Activated CD8-positive, alpha-beta memory T cell treated with anti-CD3 and anti-CD28 coated beads for 36 hours (primary cell): ENCODE results near the gene EEIG2. TPM values are rescaled to one million over a fixed set of nuclear protein-coding genes. Genes with fewer than 3 reads are reported as not detected.

Source experiments
- CTCF ChIA-PET: fragments of 350-600 bp; sonication (Branson Sonifier 250); formaldehyde crosslinking; loops from one replicate; lab custom pipeline; 2021; ENCODE audit warnings: antibody characterized with exemption; lab: Charles Lee
- POLR2A ChIA-PET: fragments of 350-600 bp; sonication (Branson Sonifier 250); formaldehyde crosslinking; loops from one replicate; lab custom pipeline; 2021; ENCODE audit warnings: antibody characterized with exemption; lab: Charles Lee
- total RNA-seq, 2 experiments: library from RNA; stranded (reverse); gene quantifications; one replicate each; pipeline ENCODE4 v1.2.3, GENCODE V29; 2021

EEIG2 gene
- total RNA-seq, 2 experiments from 2014 or later: 13.8 to 14.1 TPM

- ChIA-PET CTCF (interaction anchor here (0.6 kb wide), 1 partner anchor 10 kb away, joined by 3 read pairs; no protein-coding TSS in a partner anchor), POLR2A (no interaction called here)
These were observed 45.7 kb downstream of the EEIG2 start for GRCh38 chr1:108605633-108606032.

DNA sequence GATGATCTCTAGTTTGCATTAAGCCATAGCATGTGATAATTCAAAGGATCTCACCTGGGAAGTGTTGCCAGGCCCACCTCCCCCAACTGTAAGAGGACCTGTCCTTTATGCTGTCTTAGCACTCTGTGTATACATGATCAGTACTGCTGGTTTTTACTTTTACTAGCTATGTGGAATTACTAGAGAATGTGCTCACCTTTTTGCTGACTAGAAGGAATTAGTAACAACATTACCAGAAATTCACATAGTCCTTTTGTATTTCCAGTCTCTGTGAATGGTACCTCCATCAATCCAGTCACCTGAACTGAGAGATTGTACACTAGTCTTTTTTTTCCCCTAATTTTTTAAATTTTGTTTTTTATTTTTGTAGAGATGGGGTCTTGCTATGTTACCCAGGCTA lies 46.6 kb downstream of the EEIG2 start:
- ChIA-PET CTCF (interaction anchor here (0.6 kb wide), 1 partner anchor 9 kb away, joined by 3 read pairs; no protein-coding TSS in a partner anchor), POLR2A (no interaction called here)

DNA sequence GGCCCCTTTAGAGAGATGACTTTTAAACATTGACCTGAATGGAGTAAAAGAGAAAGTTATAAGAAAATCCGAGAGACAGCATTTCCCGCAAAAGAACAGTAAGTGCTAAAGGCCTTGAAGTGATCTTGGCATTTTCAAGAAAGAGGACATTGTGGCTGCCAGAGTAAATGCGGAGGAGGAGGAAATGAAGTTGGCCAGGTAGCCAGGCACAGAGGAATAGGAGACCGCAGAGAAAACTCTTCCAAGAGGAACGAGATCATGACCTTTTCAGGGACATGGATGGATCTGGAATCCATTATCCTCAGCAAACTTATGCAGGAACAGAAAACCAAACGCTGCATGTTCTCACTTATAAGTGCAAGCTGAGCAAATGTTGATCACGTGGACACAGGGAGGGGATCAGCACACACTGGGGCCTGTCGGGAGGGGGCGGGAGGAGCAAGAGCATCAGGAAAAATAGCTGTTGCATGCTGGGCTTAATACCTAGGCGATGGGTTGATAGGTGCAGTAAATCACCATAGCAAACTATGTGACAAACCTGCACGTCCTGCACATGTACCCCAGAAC lies 49.7 kb downstream of the EEIG2 start:
- POLR2A ChIA-PET: no interaction called here
- CTCF ChIA-PET: no interaction called here

Other genes starting within 250 kb of the EEIG2 start
- gene NBPF6, start 109.8 kb upstream of the EEIG2 start, total RNA-seq: not detected
- gene HENMT1, start 101.0 kb downstream of the EEIG2 start, total RNA-seq: 10 to 100 TPM; 30.6 to 32.4 TPM
- gene PRPF38B, start 132.2 kb downstream of the EEIG2 start, total RNA-seq: 10 to 100 TPM; 73.8 to 75.4 TPM
- gene FNDC7, start 152.8 kb downstream of the EEIG2 start, total RNA-seq: not detected
- 10 to 100 TPM; 35.3 to 39.8 TPM for gene STXBP3, start 186.6 kb downstream of the EEIG2 start, total RNA-seq